ENCODE measurements around the gene GPN2.

The GPN2 gene

DNA sequence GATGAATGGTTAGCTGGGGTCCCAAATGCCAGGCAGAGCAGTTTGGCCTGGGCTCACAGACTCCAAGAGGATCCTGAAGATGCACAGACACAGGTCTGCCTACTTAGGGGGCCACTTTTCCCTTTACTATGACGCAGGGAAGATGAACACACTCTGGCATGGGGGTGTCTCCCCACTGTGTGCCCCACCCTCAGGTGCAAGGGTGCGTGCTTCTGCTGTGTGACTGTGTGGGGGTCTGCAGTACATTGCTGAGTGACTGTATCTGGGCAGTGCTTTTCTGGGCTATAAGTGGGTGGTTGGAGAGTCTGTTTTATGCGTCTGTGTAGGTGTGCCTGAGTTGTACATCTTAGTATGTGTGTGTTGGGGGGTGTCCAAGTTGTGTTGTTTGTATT is 19.9 kb upstream of the GPN2 start:
- H3K4me1 ChIP-seq (ENCODE audit: control insufficient read depth, insufficient read depth, low read length), result peaks cover 8% of the 10 kb centered on the region
- ChIA-PET CTCF (no interaction called here), POLR2A (interaction anchor here (2.7 kb wide), 1 partner anchor 10 kb away, joined by 11 read pairs; the partner anchor contains the start of gene GPATCH3)
- no peak overlapping the region for H3K4me3 ChIP-seq (ENCODE audit: low read depth, low read length)
- no peaks in the 10 kb centered on the region for H3K9me3 ChIP-seq (ENCODE audit: control insufficient read depth, insufficient read depth, low read depth, low read length)
- H3K27ac ChIP-seq (ENCODE audit: extremely low read depth, low read depth, low read length), result no peak overlapping the region
- no peaks in the 10 kb centered on the region for H3K36me3 ChIP-seq (ENCODE audit: control insufficient read depth in 2 of 2, insufficient read depth in 1 of 2, low read length in 2 of 2)
- peak; percentile 96 for TF ChIP-seq ZFHX2 (tag by site-specific recombination; conservative IDR thresholded peaks at IDR 0.05)
- TF ChIP-seq ZNF133 (tag by site-specific recombination; IDR thresholded peaks at IDR 0.05), result no peak
- TF ChIP-seq, protein P1, sequence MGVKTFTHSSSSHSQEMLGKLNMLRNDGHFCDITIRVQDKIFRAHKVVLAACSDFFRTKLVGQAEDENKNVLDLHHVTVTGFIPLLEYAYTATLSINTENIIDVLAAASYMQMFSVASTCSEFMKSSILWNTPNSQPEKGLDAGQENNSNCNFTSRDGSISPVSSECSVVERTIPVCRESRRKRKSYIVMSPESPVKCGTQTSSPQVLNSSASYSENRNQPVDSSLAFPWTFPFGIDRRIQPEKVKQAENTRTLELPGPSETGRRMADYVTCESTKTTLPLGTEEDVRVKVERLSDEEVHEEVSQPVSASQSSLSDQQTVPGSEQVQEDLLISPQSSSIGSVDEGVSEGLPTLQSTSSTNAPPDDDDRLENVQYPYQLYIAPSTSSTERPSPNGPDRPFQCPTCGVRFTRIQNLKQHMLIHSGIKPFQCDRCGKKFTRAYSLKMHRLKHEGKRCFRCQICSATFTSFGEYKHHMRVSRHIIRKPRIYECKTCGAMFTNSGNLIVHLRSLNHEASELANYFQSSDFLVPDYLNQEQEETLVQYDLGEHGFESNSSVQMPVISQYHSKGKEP (tag by site-specific recombination; IDR thresholded peaks at IDR 0.05), result no peak
- TF ChIP-seq EGR2 (tag by site-specific recombination; IDR thresholded peaks at IDR 0.05; ENCODE audit: low read depth), result peak; percentile 97

DNA sequence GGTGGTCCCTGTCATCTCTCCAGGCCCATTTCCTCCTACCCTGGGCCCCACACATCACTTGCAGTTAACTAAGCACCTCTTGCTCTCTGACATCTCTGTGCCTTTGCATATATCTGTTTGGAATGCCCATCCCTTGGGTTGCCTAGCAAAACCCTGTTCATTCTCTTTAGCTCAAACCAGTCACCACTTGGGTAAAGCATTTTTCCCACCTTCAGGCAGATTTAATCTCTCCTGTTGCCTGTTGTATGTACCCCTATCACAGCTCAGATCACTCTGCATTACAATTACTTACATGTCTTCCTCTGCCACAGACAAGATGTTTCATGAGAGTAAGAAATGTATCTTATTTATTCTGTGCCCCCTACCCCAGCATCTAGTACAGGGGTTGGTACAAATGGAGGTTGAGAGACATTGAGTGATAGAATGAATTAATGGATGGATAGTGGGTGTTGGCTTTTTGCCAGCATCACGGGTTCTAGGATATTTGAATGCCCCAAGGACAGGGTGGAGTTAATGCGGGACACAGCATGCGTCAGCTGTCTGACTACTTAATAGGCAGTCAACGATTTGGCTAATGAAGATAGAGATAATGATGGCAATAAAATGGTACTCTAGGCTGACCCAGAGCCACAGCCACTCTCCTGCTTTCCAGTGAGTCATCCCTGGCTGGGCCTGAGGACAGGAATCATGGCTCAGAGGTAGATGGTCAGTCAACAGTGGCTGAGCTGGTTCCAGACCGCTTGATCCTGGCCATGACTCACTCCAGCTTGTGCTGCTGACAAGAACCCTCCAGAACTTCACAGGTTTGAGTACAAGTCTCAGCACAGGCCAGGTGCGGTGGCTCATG is 17.2 kb upstream of the GPN2 start:
- ChIA-PET POLR2A (interaction anchor here (0.6 to 2.7 kb wide), 3 partner anchors 8 to 17 kb away, joined by 3 to 11 read pairs (median 4); partner anchors contain the start of genes GPATCH3 and GPN2), CTCF (interaction anchor here (0.7 to 1.1 kb wide), 2 partner anchors 28 to 140 kb away, joined by 3 to 4 read pairs; no protein-coding TSS in a partner anchor)
- H3K9me3 ChIP-seq (ENCODE audit: control insufficient read depth, insufficient read depth, low read depth, low read length), result no peaks in the 10 kb centered on the region
- no peak overlapping the region for H3K4me3 ChIP-seq (ENCODE audit: low read depth, low read length)
- no peak overlapping the region for H3K27ac ChIP-seq (ENCODE audit: extremely low read depth, low read depth, low read length)
- TF ChIP-seq ZNF514 (tag by site-specific recombination; IDR thresholded peaks at IDR 0.05), result no peak
- TF ChIP-seq ZNF404 (tag by site-specific recombination; IDR thresholded peaks at IDR 0.05), result no peak
- TF ChIP-seq ZFP37 (tag by site-specific recombination; IDR thresholded peaks at IDR 0.05), result 0 out of 2 replicates have a peak, but pooled peaks have one; percentile 20
- no peak for TF ChIP-seq ZNF555 (tag by site-specific recombination; conservative IDR thresholded peaks at IDR 0.05)
- TF ChIP-seq REPIN1 (tag by site-specific recombination; IDR thresholded peaks at IDR 0.05; ENCODE audit: low read depth), result no peak
- TF ChIP-seq ZNF366 (tag by site-specific recombination; conservative IDR thresholded peaks at IDR 0.05), result peak; percentile 33; the same call in 1 of the 2 replicates
- TF ChIP-seq, protein P2, sequence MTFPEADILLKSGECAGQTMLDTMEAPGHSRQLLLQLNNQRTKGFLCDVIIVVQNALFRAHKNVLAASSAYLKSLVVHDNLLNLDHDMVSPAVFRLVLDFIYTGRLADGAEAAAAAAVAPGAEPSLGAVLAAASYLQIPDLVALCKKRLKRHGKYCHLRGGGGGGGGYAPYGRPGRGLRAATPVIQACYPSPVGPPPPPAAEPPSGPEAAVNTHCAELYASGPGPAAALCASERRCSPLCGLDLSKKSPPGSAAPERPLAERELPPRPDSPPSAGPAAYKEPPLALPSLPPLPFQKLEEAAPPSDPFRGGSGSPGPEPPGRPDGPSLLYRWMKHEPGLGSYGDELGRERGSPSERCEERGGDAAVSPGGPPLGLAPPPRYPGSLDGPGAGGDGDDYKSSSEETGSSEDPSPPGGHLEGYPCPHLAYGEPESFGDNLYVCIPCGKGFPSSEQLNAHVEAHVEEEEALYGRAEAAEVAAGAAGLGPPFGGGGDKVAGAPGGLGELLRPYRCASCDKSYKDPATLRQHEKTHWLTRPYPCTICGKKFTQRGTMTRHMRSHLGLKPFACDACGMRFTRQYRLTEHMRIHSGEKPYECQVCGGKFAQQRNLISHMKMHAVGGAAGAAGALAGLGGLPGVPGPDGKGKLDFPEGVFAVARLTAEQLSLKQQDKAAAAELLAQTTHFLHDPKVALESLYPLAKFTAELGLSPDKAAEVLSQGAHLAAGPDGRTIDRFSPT (tag by site-specific recombination; IDR thresholded peaks at IDR 0.05), result peak; percentile 29; the same call in 1 of the 2 replicates
- TF ChIP-seq ZBTB17 (tag by site-specific recombination; IDR thresholded peaks at IDR 0.05), result no peak
- 0 out of 2 replicates have a peak, but pooled peaks have one; percentile 38 for TF ChIP-seq ZNF600 (tag by site-specific recombination; IDR thresholded peaks at IDR 0.05)
- TF ChIP-seq, protein P3, sequence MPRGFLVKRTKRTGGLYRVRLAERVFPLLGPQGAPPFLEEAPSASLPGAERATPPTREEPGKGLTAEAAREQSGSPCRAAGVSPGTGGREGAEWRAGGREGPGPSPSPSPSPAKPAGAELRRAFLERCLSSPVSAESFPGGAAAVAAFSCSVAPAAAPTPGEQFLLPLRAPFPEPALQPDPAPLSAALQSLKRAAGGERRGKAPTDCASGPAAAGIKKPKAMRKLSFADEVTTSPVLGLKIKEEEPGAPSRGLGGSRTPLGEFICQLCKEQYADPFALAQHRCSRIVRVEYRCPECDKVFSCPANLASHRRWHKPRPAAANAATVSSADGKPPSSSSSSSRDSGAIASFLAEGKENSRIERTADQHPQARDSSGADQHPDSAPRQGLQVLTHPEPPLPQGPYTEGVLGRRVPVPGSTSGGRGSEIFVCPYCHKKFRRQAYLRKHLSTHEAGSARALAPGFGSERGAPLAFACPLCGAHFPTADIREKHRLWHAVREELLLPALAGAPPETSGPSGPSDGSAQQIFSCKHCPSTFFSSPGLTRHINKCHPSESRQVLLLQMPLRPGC (tag by site-specific recombination; IDR thresholded peaks at IDR 0.05), result no peak
- no peaks in the 10 kb centered on the region for H3K36me3 ChIP-seq (ENCODE audit: control insufficient read depth in 2 of 2, insufficient read depth in 1 of 2, low read length in 2 of 2)
- H3K4me1 ChIP-seq (ENCODE audit: control insufficient read depth, insufficient read depth, low read length), result no peaks in the 10 kb centered on the region

All from HEK293 (cell line).